SH-SY5Y (cell line): ENCODE data around the gene STYXL1.

Experiments used
- GATA2 ChIP-seq: IDR thresholded peaks from 2 replicates; pipeline ENCODE4 v1.6.1; 2011; ENCODE audit warnings: mild to moderate bottlenecking, low read depth, low read length
- GATA3 ChIP-seq: IDR thresholded peaks from 2 replicates; pipeline ENCODE4 v1.6.1; 2011; ENCODE audit warnings: low read depth, mild to moderate bottlenecking, low read length, moderate library complexity

GRCh38 chr7:76080204-76080603 lies 32.4 kb upstream of the STYXL1 start:
- TF ChIP-seq GATA2 (no peak), GATA3 (no peak)
